Liver (tissue), 9 donors: ENCODE results near the gene PIGO. TPM values are rescaled to one million over a fixed set of nuclear protein-coding genes. Genes with fewer than 3 reads are reported as not detected.

ENCODE experiments used
- DNase-seq: peaks from one replicate; pipeline ENCODE4 v3.0.0-alpha.2; 2017; ENCODE audit warnings: low spot score
- H3K27ac ChIP-seq, 2 donors: one replicate each; pipeline ENCODE4 v1.7.0; 2013; ENCODE audit warnings: inconsistent platforms in 2 of 2, low read length in 2 of 2, control low read depth in 1 of 2, low read depth in 1 of 2, mild to moderate bottlenecking in 1 of 2
- H3K27me3 ChIP-seq, 4 donors: one replicate each; pipeline versions ENCODE4 v1.6.1 to v1.7.0; 2013; ENCODE audit warnings: low read length in 3 of 4, inconsistent platforms in 1 of 4, mild to moderate bottlenecking in 1 of 4, moderate library complexity in 1 of 4; ENCODE audit not compliant: control insufficient read depth in 4 of 4, insufficient read depth in 4 of 4
- H3K36me3 ChIP-seq, 4 donors: one replicate each; pipeline versions ENCODE4 v1.6.1 to v1.7.0; 2013; ENCODE audit warnings: low read length in 3 of 4, mild to moderate bottlenecking in 3 of 4, low read depth in 1 of 4, moderate library complexity in 1 of 4; ENCODE audit not compliant: control insufficient read depth in 4 of 4, insufficient read depth in 3 of 4
- H3K4me1 ChIP-seq, 4 donors: one replicate each; pipeline versions ENCODE4 v1.6.1 to v1.7.0; 2013; ENCODE audit warnings: low read length in 3 of 4, mild to moderate bottlenecking in 3 of 4, moderate library complexity in 1 of 4; ENCODE audit not compliant: control insufficient read depth in 4 of 4, insufficient read depth in 4 of 4
- H3K4me3 ChIP-seq, 3 donors: one replicate each; pipeline versions ENCODE4 v1.6.1 to v1.7.0; 2013; ENCODE audit warnings: low read length in 3 of 3, control low read depth in 1 of 3, low read depth in 1 of 3, mild to moderate bottlenecking in 1 of 3
- H3K9ac ChIP-seq, 2 donors: one replicate each; pipeline ENCODE4 v1.7.0; 2013; ENCODE audit warnings: low read length in 2 of 2, mild to moderate bottlenecking in 2 of 2, moderate library complexity in 2 of 2, control low read depth in 1 of 2, low read depth in 1 of 2
- H3K9me3 ChIP-seq, 4 donors: one replicate each; pipeline versions ENCODE4 v1.6.1 to v1.7.0; 2013; ENCODE audit warnings: low read length in 3 of 4; ENCODE audit not compliant: control insufficient read depth in 4 of 4
- ATF3 ChIP-seq: IDR thresholded peaks from 2 replicates; pipeline ENCODE4 v1.6.1; 2016; ENCODE audit warnings: antibody characterized with exemption
- CTCF ChIP-seq: fragments of 150-350 bp; IDR thresholded peaks from 2 replicates; pipeline ENCODE4 v1.5.1; 2017; ENCODE audit warnings: improper control_type of control experiment, low read depth, low read length; ENCODE audit not compliant: missing input control
- EGR1 ChIP-seq, 2 donors: IDR thresholded peaks; 2 replicates each; pipeline ENCODE4 v1.6.1; 2016 to 2018; ENCODE audit warnings: antibody characterized with exemption in 2 of 2, low read depth in 2 of 2
- FOXA2 ChIP-seq: IDR thresholded peaks from 2 replicates; pipeline ENCODE4 v1.6.1; 2016; ENCODE audit warnings: antibody characterized with exemption
- GABPA ChIP-seq, 2 donors: IDR thresholded peaks in 1 of 2; conservative IDR thresholded peaks in 1 of 2; 2 replicates each; pipeline ENCODE4 v1.6.1; 2016; ENCODE audit warnings: antibody characterized with exemption in 2 of 2, mild to moderate bottlenecking in 1 of 2, moderate library complexity in 1 of 2
- HNF4A ChIP-seq, 2 donors: conservative IDR thresholded peaks; 2 replicates each; pipeline ENCODE4 v1.6.1; 2016; ENCODE audit warnings: antibody characterized with exemption in 2 of 2, mild to moderate bottlenecking in 2 of 2
- MAX ChIP-seq: IDR thresholded peaks from 2 replicates; pipeline ENCODE4 v1.6.1; 2016; ENCODE audit warnings: antibody characterized with exemption
- NR2F2 ChIP-seq: IDR thresholded peaks from 2 replicates; pipeline ENCODE4 v1.6.1; 2016; ENCODE audit warnings: antibody characterized with exemption
- REST ChIP-seq: IDR thresholded peaks from 2 replicates; pipeline ENCODE4 v1.6.1; 2016; ENCODE audit warnings: antibody characterized with exemption, mild to moderate bottlenecking
- RXRA ChIP-seq, 2 donors: IDR thresholded peaks; 2 replicates each; pipeline ENCODE4 v1.6.1; 2017 to 2018; ENCODE audit warnings: antibody characterized with exemption in 2 of 2, mild to moderate bottlenecking in 1 of 2
- SP1 ChIP-seq: IDR thresholded peaks from 2 replicates; pipeline ENCODE4 v1.6.1; 2018; ENCODE audit warnings: antibody characterized with exemption, mild to moderate bottlenecking
- YY1 ChIP-seq: IDR thresholded peaks from 2 replicates; pipeline ENCODE4 v1.6.1; 2016; ENCODE audit warnings: antibody characterized with exemption, mild to moderate bottlenecking
- ZBTB33 ChIP-seq: IDR thresholded peaks from 2 replicates; pipeline ENCODE4 v1.6.1; 2016; ENCODE audit warnings: antibody characterized with exemption
- WGBS: extraction: QIAGEN DNeasy Blood & Tissue Kit; methylation state at CpG from one replicate; pipeline ENCODE4 v1.1.7; 2013; 5-methylcytosine and 5-hydroxymethylcytosine counted together
- polyA plus RNA-seq, 2 donors: library from polyadenylated mRNA; stranded (reverse) in 1 of 2; unstranded in 1 of 2; fragments of 200-250 nt in 1 of 2; fragments of >200 nt in 1 of 2; fragmentation: Nextera tagmentation in 1 of 2; extraction: Ambion mirVana in 1 of 2; gene quantifications; one replicate each; pipeline versions ENCODE4 v1.2.1 to v1.2.3, GENCODE V29; 2013 to 2015
- total RNA-seq, 2 donors: library from RNA; depleted of rRNA; stranded (reverse); fragments of >200 nt; gene quantifications; one replicate each; pipeline ENCODE4 v1.2.3, GENCODE V29; 2014
- donor health status: healthy.
- donor health status: healthy.
- donor health status: healthy.
- donor health status: healthy.
- donor health status: healthy.

PIGO gene
- total and polyA plus RNA-seq, 4 donors = 10.5 to 16.0 (median 15.5) TPM

- Histone ChIP-seq H3K27me3 (no peaks in the 10 kb centered on the region), H3K9me3 (no peaks in the 10 kb centered on the region), H3K27ac (peak overlapping the region; percentile 32 to 75), H3K4me3 (peak overlapping the region; percentile 88 to 95 (median 95)), H3K9ac (peak overlapping the region; percentile 4 to 8), H3K36me3 (peaks cover 0 to 5% (median 0%) of the 10 kb centered on the region in 4 donors), H3K4me1 (peaks cover 2 to 17% (median 14%) of the 10 kb centered on the region in 4 donors)
- DNase-seq = no peak
- TF ChIP-seq MAX (no peak), RXRA (IDR thresholded peaks at IDR 0.05) (no peak), FOXA2 (no peak), NR2F2 (no peak), CTCF (no peak), ZBTB33 (no peak), ATF3 (no peak), REST (no peak), HNF4A (conservative IDR thresholded peaks at IDR 0.05) (no peak), GABPA (IDR thresholded peaks at IDR 0.05 in 1 of 2, conservative IDR thresholded peaks at IDR 0.05 in 1 of 2) (no peak), SP1 (no peak)
- 18% methylated on average over 10 of the region's 10 CpGs for WGBS
Observed at GRCh38 chr9:35079041-35079425, 17.4 kb downstream of the PIGO start.

GRCh38 chr9:35078066-35078465, 18.3 kb downstream of the PIGO start:
- Histone ChIP-seq H3K36me3 (peaks cover 0 to 5% (median 0%) of the 10 kb centered on the region in 4 donors), H3K9me3 (no peaks in the 10 kb centered on the region), H3K4me3 (no peak overlapping the region), H3K4me1 (peaks cover 2 to 18% (median 14%) of the 10 kb centered on the region in 4 donors), H3K9ac (no peak overlapping the region), H3K27me3 (no peaks in the 10 kb centered on the region), H3K27ac (no peak overlapping the region)
- TF ChIP-seq HNF4A (conservative IDR thresholded peaks at IDR 0.05) (no peak), FOXA2 (no peak), EGR1 (IDR thresholded peaks at IDR 0.05; ENCODE audit: low read depth in 2 of 2) (no peak), YY1 (no peak), RXRA (IDR thresholded peaks at IDR 0.05) (no peak)
- WGBS = 80% methylated on average over 4 of the region's 4 CpGs
- no peak for DNase-seq
